Esophagus muscularis mucosa (tissue), 4 donors: ENCODE results near the gene VGF. TPM values are rescaled to one million over a fixed set of nuclear protein-coding genes. Genes with fewer than 3 reads are reported as not detected.

Source experiments
- DNase-seq: peaks from one replicate; pipeline ENCODE4 v3.0.0-alpha.2; 2017; ENCODE audit errors: extremely low spot score
- H3K27ac ChIP-seq, 4 donors: fragments of 200-600 bp; sonication (generic); replicated peaks in 1 of 4; 1 replicate in 3 of 4; 2 replicates in 1 of 4; pipeline ENCODE4 v1.5.1; 2016 to 2019; ENCODE audit warnings: mild to moderate bottlenecking in 1 of 4
- H3K27me3 ChIP-seq, 4 donors: fragments of 200-600 bp; sonication (generic); one replicate each; pipeline versions ENCODE4 v1.5.1 to v1.6.0; 2016 to 2019
- H3K36me3 ChIP-seq, 4 donors: fragments of 200-600 bp; sonication (generic); one replicate each; pipeline ENCODE4 v1.5.1; 2016 to 2019
- H3K4me1 ChIP-seq, 4 donors: fragments of 200-600 bp; sonication (generic); one replicate each; pipeline ENCODE4 v1.5.1; 2016 to 2019
- H3K4me3 ChIP-seq, 4 donors: fragments of 200-600 bp; sonication (generic); 1 replicate in 2 of 4; 2 replicates in 2 of 4; pipeline ENCODE4 v1.5.1; 2016 to 2019; ENCODE audit warnings: mild to moderate bottlenecking in 4 of 4, moderate library complexity in 1 of 4
- H3K9me3 ChIP-seq, 4 donors: fragments of 200-600 bp; sonication (generic); 1 replicate in 3 of 4; 2 replicates in 1 of 4; pipeline ENCODE4 v1.5.1; 2016 to 2019
- CTCF ChIP-seq, 3 experiments: fragments of 200-600 bp in 2 of 3; fragments of 450-650 bp in 1 of 3; sonication (generic) in 2 of 3; IDR thresholded peaks; one replicate each; pipeline ENCODE4 v1.5.1; 2017 to 2019; ENCODE audit warnings: antibody characterized with exemption in 3 of 3, mild to moderate bottlenecking in 2 of 3, moderate library complexity in 1 of 3
- EP300 ChIP-seq: sonication (generic); formaldehyde crosslinking; IDR thresholded peaks from one replicate; pipeline ENCODE4 v1.6.1; 2017; ENCODE audit warnings: antibody characterized with exemption
- POLR2A ChIP-seq: fragments of 450-650 bp; IDR thresholded peaks from one replicate; pipeline ENCODE4 v1.6.1; 2017; ENCODE audit warnings: antibody characterized with exemption, moderate library complexity, mild to moderate bottlenecking, low read depth
- POLR2AphosphoS5 ChIP-seq, 2 donors: sonication (generic); formaldehyde crosslinking; IDR thresholded peaks; one replicate each; pipeline ENCODE4 v1.6.1; 2017; ENCODE audit warnings: antibody characterized with exemption in 2 of 2
- WGBS: methylation state at CpG from one replicate; pipeline ENCODE4 v1.1.5; 2018; 5-methylcytosine and 5-hydroxymethylcytosine counted together
- intact Hi-C: fragments of 100-400 bp; cut with DNase I; formaldehyde crosslinking; loops from one replicate; pipeline ENCODE4 v1.15.1; 2023
- total RNA-seq, 4 donors: library from RNA; depleted of rRNA; stranded (reverse); fragments of >200 nt; gene quantifications; one replicate each; pipeline versions ENCODE4 v1.1.0 to v1.2.1, GENCODE V29; 2016

VGF gene
- total RNA-seq, 4 donors from 2014 or later, result 0.23 to 0.33 (median 0.26) TPM; not detected in 1

GRCh38 chr7:101197991-101198390, 32.6 kb upstream of the VGF start:
- no peaks in the 10 kb centered on the region for H3K36me3 ChIP-seq
- no peaks in the 10 kb centered on the region for H3K9me3 ChIP-seq
- no peak overlapping the region for H3K4me3 ChIP-seq
- DNase-seq, result no peak
- no peak overlapping the region for H3K27ac ChIP-seq
- intact Hi-C loops, result loop anchor here (10.0 kb wide), 1 partner anchor 53 kb away; no protein-coding TSS in a partner anchor
- no peak for TF ChIP-seq CTCF (IDR thresholded peaks at IDR 0.05)
- no peak for TF ChIP-seq EP300
- no peak for TF ChIP-seq POLR2AphosphoS5 (IDR thresholded peaks at IDR 0.05)
- TF ChIP-seq POLR2A, result no peak
- WGBS, result 85% methylated on average over 6 of the region's 21 CpGs
- H3K4me1 ChIP-seq, result peaks cover 8 to 12% (median 11%) of the 10 kb centered on the region in 4 donors
- peaks cover 6 to 93% (median 31%) of the 10 kb centered on the region in 4 donors for H3K27me3 ChIP-seq

- TF ChIP-seq CTCF (IDR thresholded peaks at IDR 0.05) (no peak), POLR2AphosphoS5 (IDR thresholded peaks at IDR 0.05) (no peak), EP300 (no peak), POLR2A (no peak)
- Histone ChIP-seq H3K27ac (no peak overlapping the region), H3K4me1 (no peaks in the 10 kb centered on the region), H3K27me3 (peaks cover 0 to 75% (median 12%) of the 10 kb centered on the region in 4 donors), H3K9me3 (no peaks in the 10 kb centered on the region), H3K4me3 (no peak overlapping the region), H3K36me3 (no peaks in the 10 kb centered on the region)
- 92% methylated on average over 17 of the region's 17 CpGs for WGBS
- intact Hi-C loops, result loop anchor here (10.0 kb wide), 1 partner anchor 51 kb away; no protein-coding TSS in a partner anchor
- no peak for DNase-seq
Observed at GRCh38 chr7:101195884-101196283, 30.5 kb upstream of the VGF start.

- DNase-seq, result no peak
- 85% methylated on average over 8 of the region's 8 CpGs for WGBS
- TF ChIP-seq POLR2A (no peak), EP300 (no peak), POLR2AphosphoS5 (IDR thresholded peaks at IDR 0.05) (no peak), CTCF (IDR thresholded peaks at IDR 0.05) (no peak)
- Histone ChIP-seq H3K9me3 (no peaks in the 10 kb centered on the region), H3K27me3 (peaks cover 0 to 46% (median 0%) of the 10 kb centered on the region in 4 donors), H3K4me1 (no peaks in the 10 kb centered on the region), H3K27ac (no peak overlapping the region), H3K4me3 (no peak overlapping the region), H3K36me3 (no peaks in the 10 kb centered on the region)
- intact Hi-C loops, result no loop called here
Observed at GRCh38 chr7:101189109-101189508, 23.7 kb upstream of the VGF start.

- WGBS, result 79% methylated on average over 4 of the region's 4 CpGs
Observed at GRCh38 chr7:101186844-101187428, 21.6 kb upstream of the VGF start.

More at GRCh38 chr7:101186844-101187428, 21.6 kb upstream of the VGF start:
- H3K27ac ChIP-seq, result no peak overlapping the region
- TF ChIP-seq POLR2AphosphoS5 (IDR thresholded peaks at IDR 0.05) (no peak), CTCF (IDR thresholded peaks at IDR 0.05) (no peak), EP300 (no peak), POLR2A (no peak)
- intact Hi-C loops, result no loop called here
- DNase-seq, result no peak
- no peaks in the 10 kb centered on the region for H3K36me3 ChIP-seq
- no peaks in the 10 kb centered on the region for H3K4me1 ChIP-seq
- H3K4me3 ChIP-seq, result no peak overlapping the region
- H3K27me3 ChIP-seq, result peaks cover 0 to 54% (median 3%) of the 10 kb centered on the region in 4 donors
- H3K9me3 ChIP-seq, result no peaks in the 10 kb centered on the region
